ENCODE results near the gene ZNF580. TPM values are rescaled to one million over a fixed set of nuclear protein-coding genes. Genes with fewer than 3 reads are reported as not detected.
A peak's percentile ranks its signal among the peaks of the same experiment; 100 is the strongest.

ZNF580 gene, protein sequence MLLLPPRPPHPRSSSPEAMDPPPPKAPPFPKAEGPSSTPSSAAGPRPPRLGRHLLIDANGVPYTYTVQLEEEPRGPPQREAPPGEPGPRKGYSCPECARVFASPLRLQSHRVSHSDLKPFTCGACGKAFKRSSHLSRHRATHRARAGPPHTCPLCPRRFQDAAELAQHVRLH
- 41.7 TPM for polyA plus RNA-seq (2013, experiment 1 of 2; ENCODE audit: insufficient read length)
- polyA plus RNA-seq (2013, experiment 2 of 2; ENCODE audit: insufficient read length), result 48.1 TPM

- peak; percentile 84 for DNase-seq
These were observed at the start of gene ZNF580 for GRCh38 chr19:55640577-55641425. ZNF580 (plus strand) TSS chr19:55641002; CDS start chr19:55642509, 1,507 bp downstream.

GRCh38 chr19:55591555-55591954 lies 49.2 kb upstream of the ZNF580 start:
- no peak for DNase-seq

DNA sequence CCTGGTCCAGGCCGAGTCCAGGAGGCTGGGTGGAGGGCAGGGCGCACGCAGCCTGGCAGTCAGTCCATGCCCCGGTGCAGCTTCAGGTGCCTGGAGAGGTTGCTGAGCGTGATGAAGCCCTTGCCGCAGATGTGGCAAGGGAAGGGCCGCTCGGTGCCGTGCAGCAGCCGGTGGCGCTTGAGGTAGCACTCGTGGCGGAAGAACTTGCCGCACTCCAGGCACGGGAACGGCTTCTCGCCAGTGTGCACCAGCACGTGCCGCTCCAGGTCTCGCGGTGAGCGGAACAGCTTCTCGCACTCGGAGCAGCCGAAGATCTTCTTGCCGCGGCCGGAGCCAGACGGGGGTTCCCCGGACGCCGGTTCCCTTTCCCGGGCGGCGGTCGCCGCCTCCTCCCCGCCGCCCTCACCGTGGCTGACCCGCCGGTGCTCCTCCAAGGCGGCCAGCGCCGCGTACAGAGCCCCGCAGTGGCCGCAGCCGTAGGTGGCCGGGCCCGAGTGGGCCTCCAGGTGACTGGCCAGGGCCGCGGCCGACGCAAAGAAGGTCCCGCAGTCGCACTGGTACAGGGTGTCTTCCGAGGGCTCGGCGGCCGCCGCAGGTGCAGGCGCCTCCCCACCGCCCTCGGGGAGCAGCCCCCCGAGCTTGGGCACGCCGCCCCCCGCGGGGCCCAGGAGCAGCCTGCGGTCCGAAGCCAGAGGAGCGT lies 48.3 kb upstream of the ZNF580 start:
- no peak for DNase-seq

- no peak for DNase-seq
These were observed 47.6 kb upstream of the ZNF580 start for GRCh38 chr19:55593096-55593772.

DNA sequence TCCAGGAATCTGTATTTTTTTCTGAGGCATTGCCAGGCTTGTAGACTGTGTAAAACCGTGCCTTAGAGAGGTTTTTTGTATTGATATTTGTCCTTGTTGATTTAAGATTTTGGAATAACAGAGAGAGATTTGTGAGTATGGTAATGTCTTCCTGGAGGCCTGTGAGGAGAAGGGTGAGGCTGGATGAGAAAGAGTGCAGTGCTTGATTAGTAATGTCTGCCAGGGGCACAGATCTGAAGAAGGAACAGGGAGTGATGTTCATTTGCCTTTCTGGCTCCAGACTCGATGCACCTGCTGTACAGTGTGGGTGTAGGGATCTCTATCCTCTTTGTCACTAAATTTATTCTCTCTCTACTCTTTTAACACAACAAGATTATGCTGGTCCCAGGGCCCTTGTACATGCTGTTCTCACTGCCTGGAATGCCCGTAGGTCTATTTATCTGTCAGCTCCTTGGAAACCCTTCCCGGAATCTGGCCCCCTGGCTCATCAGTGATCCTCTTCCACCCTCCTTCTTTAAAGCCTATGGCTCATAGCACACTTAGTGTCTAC lies 45.7 kb upstream of the ZNF580 start:
- no peak for DNase-seq

DNA sequence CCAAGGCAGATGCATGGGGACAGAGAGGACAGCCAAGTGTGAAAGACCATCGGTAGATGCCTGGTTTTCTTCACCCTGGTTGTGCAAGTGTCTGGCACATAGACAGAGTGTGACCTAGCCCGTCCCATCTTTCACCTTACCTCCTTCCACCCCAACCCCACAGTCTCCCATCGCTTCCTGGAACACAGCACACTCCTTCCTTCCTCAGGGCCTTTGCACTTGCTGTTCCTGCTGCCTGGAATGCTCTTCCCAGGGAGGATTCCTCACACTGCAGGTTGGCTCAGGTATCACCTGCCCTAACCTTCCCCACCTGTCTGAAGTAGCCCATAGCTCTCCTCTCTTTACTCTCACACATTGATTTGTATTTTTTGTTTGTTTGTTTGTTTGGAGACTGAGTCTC lies 44.5 kb upstream of the ZNF580 start:
- DNase-seq, result no peak

GRCh38 chr19:55597501-55597921 lies 43.3 kb upstream of the ZNF580 start:
- no peak for DNase-seq

DNA sequence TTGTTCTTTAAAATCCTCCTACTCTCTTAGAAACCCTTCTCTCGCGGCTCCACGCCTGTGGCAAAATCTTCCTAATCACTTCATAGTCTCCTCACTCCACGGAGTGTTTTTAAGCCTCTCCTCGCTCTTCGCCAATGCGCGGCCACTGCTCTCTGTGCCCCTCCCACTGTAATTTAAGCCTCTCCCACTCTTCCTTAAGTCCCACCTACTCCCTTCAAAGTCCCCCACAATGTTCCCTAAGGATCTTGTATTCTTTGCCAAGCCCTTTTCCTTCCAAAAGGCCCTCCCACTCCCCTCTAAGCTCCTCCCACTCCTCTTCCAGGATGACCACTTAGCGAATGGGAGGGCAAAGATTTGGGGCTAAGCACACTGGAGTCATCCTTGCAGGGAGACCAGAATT lies 42.8 kb upstream of the ZNF580 start:
- no peak for DNase-seq

DNA sequence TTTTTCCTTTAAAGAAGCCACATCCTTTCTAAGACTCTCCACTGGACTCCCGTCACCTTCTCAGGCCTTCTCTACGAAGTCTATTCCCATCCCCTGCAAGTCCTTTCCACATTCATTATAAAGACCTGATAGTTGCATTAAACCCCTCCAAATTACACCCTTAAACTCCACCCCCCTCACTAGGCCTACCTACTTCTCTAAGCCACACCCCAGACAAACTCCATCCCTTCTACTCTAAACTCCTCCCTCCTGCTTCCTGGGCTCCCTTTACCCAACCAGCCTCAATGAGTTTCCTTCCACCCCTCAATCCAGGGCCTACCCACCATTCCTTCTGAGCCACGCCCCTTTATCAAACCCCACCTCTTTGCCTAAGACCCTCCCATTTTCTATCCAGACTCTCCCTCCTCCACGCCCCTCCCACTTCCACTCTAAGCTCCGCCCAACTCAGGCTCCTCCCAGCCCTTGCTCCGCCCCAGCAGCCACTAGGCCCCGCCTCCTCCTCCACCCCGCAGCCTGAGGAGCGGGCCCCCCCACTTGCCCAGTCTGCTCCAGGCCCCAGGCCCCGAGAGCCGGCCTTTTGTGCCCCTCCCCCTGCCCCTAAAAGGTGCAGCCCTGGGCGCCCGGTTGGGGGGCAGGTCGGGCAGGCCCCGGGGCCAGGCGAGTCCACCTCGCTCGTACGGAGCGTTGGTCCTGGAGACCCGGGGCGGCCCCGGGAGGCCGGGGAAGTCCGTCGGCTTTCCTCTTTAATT lies 41.9 kb upstream of the ZNF580 start:
- peak; percentile 95 for DNase-seq

GRCh38 chr19:55599468-55599841 lies 41.3 kb upstream of the ZNF580 start, which contains the start of gene FIZ1:
FIZ1 (minus strand) TSS chr19:55599517; CDS start chr19:55597865, 1,652 bp downstream.
- peak; percentile 99 for DNase-seq

GRCh38 chr19:55599842-55600661 lies 40.8 kb upstream of the ZNF580 start, which contains the start of gene ZNF524:
ZNF524 (plus strand) TSS chr19:55600288; CDS start chr19:55602113, 1,825 bp downstream.
- DNase-seq, result peak; percentile 87

DNA sequence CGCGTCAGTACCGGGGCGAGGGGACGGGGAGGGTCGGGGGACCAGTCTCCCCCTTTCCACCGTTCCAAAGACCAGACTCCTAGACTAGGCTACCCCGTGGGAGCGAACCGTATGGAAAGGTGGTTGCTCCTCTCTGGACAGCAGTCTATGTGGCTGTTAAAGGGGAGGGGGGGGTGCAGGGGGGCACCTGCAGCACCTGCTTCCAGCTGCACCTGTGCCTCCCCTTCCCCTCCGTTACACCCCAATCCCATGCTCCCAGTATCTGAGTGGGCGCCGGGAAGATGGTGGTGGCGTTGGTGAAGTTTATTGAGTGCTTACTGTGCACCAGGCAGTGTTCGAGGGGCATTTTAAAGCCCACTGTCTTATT lies 40.2 kb upstream of the ZNF580 start:
- DNase-seq, result no peak

GRCh38 chr19:55601084-55601483 lies 39.7 kb upstream of the ZNF580 start:
- no peak for DNase-seq

- DNase-seq, result no peak
These were observed 38.4 kb upstream of the ZNF580 start for GRCh38 chr19:55602104-55603001.

- DNase-seq, result no peak
These were observed 37.7 kb upstream of the ZNF580 start for GRCh38 chr19:55603115-55603514.

- DNase-seq, result no peak
These were observed 37.1 kb upstream of the ZNF580 start for GRCh38 chr19:55603581-55604292.

- DNase-seq, result peak; percentile 98
These were observed 35.6 kb upstream of the ZNF580 start for GRCh38 chr19:55605207-55605636.

DNA sequence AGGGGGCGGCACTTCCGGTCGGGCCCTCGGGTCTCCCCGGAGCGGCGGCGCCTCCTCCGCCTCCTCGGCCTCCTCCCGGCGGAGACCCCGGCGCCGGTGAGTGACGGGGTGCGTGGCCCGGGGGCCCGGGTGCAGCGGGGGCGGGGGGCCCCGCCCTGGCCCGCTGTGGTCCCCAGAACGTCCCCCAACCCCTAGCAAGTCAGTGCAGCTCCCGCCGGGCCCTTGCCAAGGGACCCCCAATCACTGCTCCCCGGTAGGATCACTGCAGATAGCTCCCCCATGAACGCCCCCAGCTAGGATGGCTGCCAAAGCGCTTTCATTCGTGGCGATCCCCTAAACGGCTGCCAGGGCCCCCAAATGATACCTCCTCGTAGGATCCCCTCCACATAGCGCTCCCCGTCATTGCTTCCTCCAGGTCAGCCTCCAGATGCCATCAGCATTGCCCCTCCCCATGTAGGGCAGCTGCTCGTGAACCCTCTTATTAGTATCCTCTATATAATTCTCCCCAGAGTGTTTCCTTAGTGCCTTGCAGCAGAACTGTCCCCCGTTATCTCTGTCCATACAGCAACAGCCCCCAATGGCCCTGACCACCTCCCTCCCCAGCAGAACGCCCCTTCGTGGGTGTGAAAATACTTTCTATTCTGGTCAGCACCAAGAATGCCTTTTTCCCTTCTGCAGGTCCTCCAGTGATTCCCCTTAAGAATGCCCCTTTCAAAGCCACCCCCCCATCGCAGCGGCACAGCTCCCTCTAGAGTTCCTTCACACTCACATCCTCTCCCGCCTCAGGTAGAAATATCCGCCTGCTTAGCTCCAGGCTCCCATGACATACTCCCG lies 34.9 kb upstream of the ZNF580 start, which contains the start of gene ZNF865:
TSS of gene ZNF865 (plus strand) at position 11 of the 834 bp plus-strand sequence. CDS start 7,972 bp downstream, outside the sequence.
- peak; percentile 83 for DNase-seq

Data from fibroblast of skin of abdomen (primary cell).